ENCODE results near the gene KCNK15.

KCNK15 gene

DNA sequence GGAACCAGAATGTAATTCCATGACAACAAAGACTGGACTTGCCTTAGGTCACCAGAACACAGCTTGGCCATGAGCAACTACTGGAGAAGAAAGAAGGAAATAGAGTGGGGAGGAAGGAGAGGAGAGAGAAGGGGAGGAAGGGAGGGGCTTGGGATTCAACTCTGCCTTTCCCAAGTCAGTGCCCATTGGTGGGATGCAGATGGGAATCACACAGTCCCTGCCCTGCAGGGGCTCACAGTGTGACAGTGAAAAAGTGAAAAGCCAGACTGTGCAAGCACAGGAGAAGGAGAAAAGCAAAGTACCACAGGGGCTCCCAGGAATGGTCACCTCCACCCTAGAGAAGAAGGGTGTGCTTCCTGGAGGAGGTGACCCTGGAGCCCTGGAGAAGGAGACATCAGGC, 50.6 kb downstream of the KCNK15 start:
- TF ChIP-seq Cebpa-rat (IDR thresholded peaks at IDR 0.05), result no peak
- Histone ChIP-seq H3K4me2 (no peak overlapping the region), H3K4me1 (peaks cover 4% of the 10 kb centered on the region; the same call in 1 of the 2 replicates), H3K9ac (no peak overlapping the region), H3K27me3 (no peaks in the 10 kb centered on the region), H4K20me1 (no peaks in the 10 kb centered on the region), H3K36me3 (no peaks in the 10 kb centered on the region), H3K9me3 (no peaks in the 10 kb centered on the region), H3K4me3 (no peak overlapping the region), H3K27ac (no peak overlapping the region)

DNA sequence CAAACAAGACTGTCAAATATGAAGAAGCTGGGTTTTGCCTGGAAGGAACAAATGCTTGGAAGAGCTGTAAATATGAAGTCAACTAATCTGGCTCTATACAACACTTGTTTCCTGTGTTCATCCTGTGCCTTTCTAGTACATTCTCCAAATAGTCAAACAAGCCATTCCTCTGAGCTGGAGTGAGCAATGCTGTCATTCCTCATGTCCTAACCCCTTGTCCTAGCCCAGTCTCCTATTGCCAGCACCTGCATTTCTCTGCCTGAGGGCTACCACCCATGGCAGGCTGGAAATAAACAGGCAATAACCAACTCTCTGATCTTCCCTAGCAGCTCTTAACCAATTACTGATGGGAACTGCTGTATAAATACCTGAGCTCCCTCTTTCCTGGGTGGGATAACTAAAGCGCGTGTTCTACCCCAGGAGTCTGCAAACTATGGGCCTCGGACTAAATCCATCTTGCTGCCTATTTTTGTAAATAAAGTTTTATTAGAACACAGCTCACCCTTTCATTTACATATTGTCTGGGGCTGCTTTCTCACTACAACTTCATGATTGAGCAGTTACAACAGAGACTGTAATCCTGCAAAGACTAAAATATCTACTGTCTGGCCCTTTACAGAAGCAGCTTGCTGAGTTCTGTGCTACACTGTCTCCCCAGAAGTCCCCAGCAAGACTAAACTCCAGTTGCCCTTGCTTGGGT, 51.2 kb downstream of the KCNK15 start:
- Histone ChIP-seq H3K9ac (no peak overlapping the region), H4K20me1 (no peaks in the 10 kb centered on the region), H3K4me2 (no peak overlapping the region), H3K9me3 (no peaks in the 10 kb centered on the region), H3K27ac (no peak overlapping the region), H3K27me3 (no peaks in the 10 kb centered on the region), H3K4me1 (peaks cover 6% of the 10 kb centered on the region; the same call in 1 of the 2 replicates), H3K4me3 (no peak overlapping the region), H3K36me3 (no peaks in the 10 kb centered on the region)
- no peak for TF ChIP-seq Cebpa-rat (IDR thresholded peaks at IDR 0.05)

DNA sequence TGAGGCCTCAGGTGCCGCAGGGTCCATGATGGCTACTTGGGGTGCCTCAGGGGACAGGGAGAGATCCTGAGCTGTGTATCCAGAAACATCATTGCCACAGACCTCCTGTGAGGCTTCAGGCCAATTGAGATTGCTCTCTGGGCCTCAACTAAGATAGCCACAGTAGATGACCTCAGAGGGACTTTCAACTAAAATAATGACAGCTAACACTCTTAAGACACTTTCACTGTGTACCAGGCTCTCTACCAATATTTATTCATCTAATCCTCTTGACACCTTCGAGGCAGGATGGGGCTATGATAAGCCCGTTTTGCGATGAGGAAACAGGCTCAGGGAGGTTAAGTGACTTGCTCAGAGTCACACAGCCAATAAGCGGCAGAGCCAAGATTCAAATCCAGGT, 54.0 kb downstream of the KCNK15 start:
- Histone ChIP-seq H3K27me3 (no peaks in the 10 kb centered on the region), H3K36me3 (no peaks in the 10 kb centered on the region), H3K9me3 (no peaks in the 10 kb centered on the region), H4K20me1 (no peaks in the 10 kb centered on the region), H3K4me2 (no peak overlapping the region), H3K9ac (no peak overlapping the region), H3K27ac (no peak overlapping the region), H3K4me3 (no peak overlapping the region), H3K4me1 (peaks cover 13% of the 10 kb centered on the region)
- no peak for TF ChIP-seq Cebpa-rat (IDR thresholded peaks at IDR 0.05)

DNA sequence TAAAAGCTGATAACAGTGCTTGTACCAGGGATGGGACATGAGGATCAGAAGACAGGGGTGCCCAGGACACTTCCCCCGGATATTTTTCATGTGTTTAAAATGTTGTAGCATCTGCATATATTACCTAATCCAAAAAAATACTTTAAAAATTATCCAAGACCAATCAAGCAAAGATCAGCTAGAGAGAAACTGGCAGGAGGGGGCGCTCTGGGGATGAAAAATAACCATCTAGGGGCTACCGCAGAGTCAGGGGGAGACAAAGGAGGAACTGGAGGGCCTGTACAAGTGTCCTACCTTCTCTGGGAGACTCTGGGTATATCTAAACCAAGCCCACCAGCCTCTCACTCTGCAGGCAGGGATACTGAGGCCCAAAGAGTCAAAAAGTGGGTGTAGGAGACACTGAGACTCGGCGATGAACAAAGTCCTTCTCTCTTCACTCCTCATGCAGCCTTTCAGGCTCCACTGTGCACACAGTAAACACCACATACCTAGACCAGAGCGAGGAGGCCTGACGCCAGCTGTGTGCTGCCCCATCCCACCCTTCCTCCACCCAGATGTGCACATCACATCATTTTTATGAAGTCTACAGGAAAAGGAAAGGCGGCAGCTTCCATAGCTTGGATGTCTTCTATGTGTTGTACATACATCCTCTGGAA, 54.9 kb downstream of the KCNK15 start:
- H3K4me3 ChIP-seq, result no peak overlapping the region
- H3K9ac ChIP-seq, result no peak overlapping the region
- H4K20me1 ChIP-seq, result no peaks in the 10 kb centered on the region
- H3K36me3 ChIP-seq, result no peaks in the 10 kb centered on the region
- peaks cover 13% of the 10 kb centered on the region for H3K4me1 ChIP-seq
- no peak for TF ChIP-seq Cebpa-rat (IDR thresholded peaks at IDR 0.05)
- no peaks in the 10 kb centered on the region for H3K27me3 ChIP-seq
- H3K9me3 ChIP-seq, result no peaks in the 10 kb centered on the region
- no peak overlapping the region for H3K4me2 ChIP-seq
- no peak overlapping the region for H3K27ac ChIP-seq
